ENCODE results near the gene NCKAP5. TPM values are rescaled to one million over a fixed set of nuclear protein-coding genes. Genes with fewer than 3 reads are reported as not detected.

NCKAP5 gene
- total and polyA plus RNA-seq, 2 of the 8 experiments (the other 6 are each of a cell fraction or from before 2014, with no cell fraction given): 0.27 to 0.86 TPM

GRCh38 chr2:133508546-133509165 is 59.6 kb downstream of the NCKAP5 start:
- no peaks in the 10 kb centered on the region for H3K9me3 ChIP-seq (ENCODE audit: insufficient read depth in 2 of 2, low read depth in 1 of 2, low read length in 1 of 2)
- no peak overlapping the region for H2BK15ac ChIP-seq (ENCODE audit: low read length)
- TF ChIP-seq ASH2L (IDR thresholded peaks at IDR 0.05; ENCODE audit: low read length): no peak
- no peak for TF ChIP-seq TBP (IDR thresholded peaks at IDR 0.05; ENCODE audit: low read depth, low read length)
- TF ChIP-seq SP4 (IDR thresholded peaks at IDR 0.05; ENCODE audit: low read length): no peak
- TF ChIP-seq SAP30 (IDR thresholded peaks at IDR 0.05; ENCODE audit: insufficient read depth, insufficient replicate concordance, low read length): no peak
- TF ChIP-seq CHD1 (IDR thresholded peaks at IDR 0.05; ENCODE audit: low read depth, low read length): no peak
- no peak for TF ChIP-seq SRF (IDR thresholded peaks at IDR 0.05; ENCODE audit: low read depth, low read length)
- TF ChIP-seq CTCF (IDR thresholded peaks at IDR 0.05; ENCODE audit: control extremely low read depth in 1 of 3, insufficient read depth in 1 of 3, low read depth in 1 of 3, low read length in 3 of 3): no peak
- TF ChIP-seq SIX5 (IDR thresholded peaks at IDR 0.05; ENCODE audit: low read depth, low read length): no peak
- no peak for TF ChIP-seq KDM4A (IDR thresholded peaks at IDR 0.05; ENCODE audit: low read depth, low read length, severe bottlenecking)
- no peak overlapping the region for H3K23ac ChIP-seq (ENCODE audit: insufficient read length)
- FAIRE-seq (no peak), DNase-seq (ENCODE audit: low read depth in 1 of 2, low spot score in 2 of 2) (no peak)
- H2BK20ac ChIP-seq (ENCODE audit: low read length): no peak overlapping the region
- no peak overlapping the region for H4K5ac ChIP-seq (ENCODE audit: insufficient read length, low read depth, low read length)
- no peaks in the 10 kb centered on the region for H3K79me2 ChIP-seq (ENCODE audit: control insufficient read depth in 1 of 2, insufficient read depth in 2 of 2, low read length in 2 of 2)
- H2AK5ac ChIP-seq (ENCODE audit: low read depth, low read length): no peak overlapping the region
- no peak overlapping the region for H3K56ac ChIP-seq (replicated peaks; ENCODE audit: insufficient read length, low read depth, low read length)
- no peak overlapping the region for H2BK12ac ChIP-seq (ENCODE audit: low read depth, low read length)
- no peaks in the 10 kb centered on the region for H3K36me3 ChIP-seq (ENCODE audit: control insufficient read depth in 2 of 4, insufficient read depth in 4 of 4, low read length in 3 of 4)
- no peak overlapping the region for H4K8ac ChIP-seq (ENCODE audit: extremely low read depth, insufficient read depth, low read length)
- H3K27ac ChIP-seq (ENCODE audit: low read depth, low read length): no peak overlapping the region
- ChIA-PET POLR2A (ENCODE audit: partially characterized antibody) (no interaction called here), CTCF (ENCODE audit: partially characterized antibody) (interaction anchor here (1.0 to 2.5 kb wide), 2 partner anchors 11 to 52 kb away, joined by 4 to 8 read pairs; no protein-coding TSS in a partner anchor)
- H3K4me2 ChIP-seq (ENCODE audit: insufficient read depth in 1 of 2, low read depth in 2 of 2, low read length in 2 of 2): no peak overlapping the region
- no peak overlapping the region for H2AFZ ChIP-seq (ENCODE audit: low read length)
- no peaks in the 10 kb centered on the region for H3K23me2 ChIP-seq (ENCODE audit: low read depth, low read length)
- H4K91ac ChIP-seq (replicated peaks; ENCODE audit: insufficient read length, low read length): no peak overlapping the region
- H3K4ac ChIP-seq (replicated peaks; ENCODE audit: insufficient read length, low read depth, low read length): no peak overlapping the region
- H2BK120ac ChIP-seq (replicated peaks; ENCODE audit: low read depth, low read length): no peak overlapping the region
- no peaks in the 10 kb centered on the region for H3K27me3 ChIP-seq (replicated peaks in 1 of 4; ENCODE audit: control insufficient read depth in 3 of 4, extremely low read depth in 1 of 4, insufficient read depth in 3 of 4, low read length in 3 of 4)
- 93% methylated on average over 7 of the region's 7 CpGs; no CpG with 5 or more reads in 1 of the 2 experiments for WGBS, 2 experiments (ENCODE audit: extremely low coverage in 1 of 2, insufficient coverage in 1 of 2, insufficient read length in 1 of 2, insufficient replicate concordance in 2 of 2, low coverage in 1 of 2, low lambda C conversion rate in 2 of 2, missing lambda C conversion rate in 1 of 2)
- H3K9ac ChIP-seq (replicated peaks in 1 of 4; ENCODE audit: extremely low read depth in 1 of 4, low read depth in 3 of 4, low read length in 3 of 4): no peak overlapping the region
- H3K4me1 ChIP-seq (replicated peaks in 1 of 4; ENCODE audit: control insufficient read depth in 3 of 4, insufficient read depth in 4 of 4, low read length in 3 of 4): no peaks in the 10 kb centered on the region
- H3K14ac ChIP-seq (ENCODE audit: insufficient read length): no peak overlapping the region
- H2BK5ac ChIP-seq (ENCODE audit: low read depth, low read length): no peak overlapping the region
- H3K18ac ChIP-seq (ENCODE audit: extremely low read depth, low read length): no peak overlapping the region
- no peak overlapping the region for H3K4me3 ChIP-seq (ENCODE audit: extremely low read depth in 1 of 4, insufficient read depth in 2 of 4, low read depth in 3 of 4, low read length in 4 of 4)
- H3K79me1 ChIP-seq (ENCODE audit: low read depth, low read length): no peaks in the 10 kb centered on the region
- H4K20me1 ChIP-seq (replicated peaks in 1 of 2; ENCODE audit: control insufficient read depth in 1 of 2, insufficient read depth in 2 of 2, low read length in 2 of 2): no peaks in the 10 kb centered on the region
